ENCODE results near the gene SPINK14.

SPINK14 gene

DNA sequence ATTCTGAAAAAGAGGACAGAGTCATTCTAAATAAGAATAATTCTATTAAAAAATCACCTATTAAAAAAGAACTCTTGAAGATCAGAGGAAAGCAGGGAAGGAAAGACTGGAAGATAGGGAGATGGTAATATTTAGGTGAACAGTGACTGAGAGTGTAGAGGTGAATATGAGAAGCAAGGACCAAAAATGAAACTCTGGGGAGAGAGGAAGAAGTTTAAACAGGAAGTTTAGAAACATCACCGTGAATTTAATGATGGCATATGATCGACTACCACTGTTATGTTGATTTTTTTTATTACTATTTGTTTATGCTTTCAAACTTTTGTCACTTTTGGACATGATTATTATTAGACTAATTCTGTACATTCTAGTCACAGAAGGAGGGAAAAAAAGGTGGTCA is 32.8 kb downstream of the SPINK14 start:
- no peak overlapping the region for H3K27ac ChIP-seq
- H3K27me3 ChIP-seq (ENCODE audit: insufficient read depth, low read depth, severe bottlenecking): no peaks in the 10 kb centered on the region
- TF ChIP-seq, protein P1, sequence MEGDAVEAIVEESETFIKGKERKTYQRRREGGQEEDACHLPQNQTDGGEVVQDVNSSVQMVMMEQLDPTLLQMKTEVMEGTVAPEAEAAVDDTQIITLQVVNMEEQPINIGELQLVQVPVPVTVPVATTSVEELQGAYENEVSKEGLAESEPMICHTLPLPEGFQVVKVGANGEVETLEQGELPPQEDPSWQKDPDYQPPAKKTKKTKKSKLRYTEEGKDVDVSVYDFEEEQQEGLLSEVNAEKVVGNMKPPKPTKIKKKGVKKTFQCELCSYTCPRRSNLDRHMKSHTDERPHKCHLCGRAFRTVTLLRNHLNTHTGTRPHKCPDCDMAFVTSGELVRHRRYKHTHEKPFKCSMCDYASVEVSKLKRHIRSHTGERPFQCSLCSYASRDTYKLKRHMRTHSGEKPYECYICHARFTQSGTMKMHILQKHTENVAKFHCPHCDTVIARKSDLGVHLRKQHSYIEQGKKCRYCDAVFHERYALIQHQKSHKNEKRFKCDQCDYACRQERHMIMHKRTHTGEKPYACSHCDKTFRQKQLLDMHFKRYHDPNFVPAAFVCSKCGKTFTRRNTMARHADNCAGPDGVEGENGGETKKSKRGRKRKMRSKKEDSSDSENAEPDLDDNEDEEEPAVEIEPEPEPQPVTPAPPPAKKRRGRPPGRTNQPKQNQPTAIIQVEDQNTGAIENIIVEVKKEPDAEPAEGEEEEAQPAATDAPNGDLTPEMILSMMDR (IDR thresholded peaks at IDR 0.05; ENCODE audit: low read depth, low read length): no peak
- no peak overlapping the region for H3K4me3 ChIP-seq (ENCODE audit: low read depth, low read length)
- no peaks in the 10 kb centered on the region for H3K36me3 ChIP-seq
- no peak for DNase-seq
- no peaks in the 10 kb centered on the region for H3K9me3 ChIP-seq (ENCODE audit: severe bottlenecking)

DNA sequence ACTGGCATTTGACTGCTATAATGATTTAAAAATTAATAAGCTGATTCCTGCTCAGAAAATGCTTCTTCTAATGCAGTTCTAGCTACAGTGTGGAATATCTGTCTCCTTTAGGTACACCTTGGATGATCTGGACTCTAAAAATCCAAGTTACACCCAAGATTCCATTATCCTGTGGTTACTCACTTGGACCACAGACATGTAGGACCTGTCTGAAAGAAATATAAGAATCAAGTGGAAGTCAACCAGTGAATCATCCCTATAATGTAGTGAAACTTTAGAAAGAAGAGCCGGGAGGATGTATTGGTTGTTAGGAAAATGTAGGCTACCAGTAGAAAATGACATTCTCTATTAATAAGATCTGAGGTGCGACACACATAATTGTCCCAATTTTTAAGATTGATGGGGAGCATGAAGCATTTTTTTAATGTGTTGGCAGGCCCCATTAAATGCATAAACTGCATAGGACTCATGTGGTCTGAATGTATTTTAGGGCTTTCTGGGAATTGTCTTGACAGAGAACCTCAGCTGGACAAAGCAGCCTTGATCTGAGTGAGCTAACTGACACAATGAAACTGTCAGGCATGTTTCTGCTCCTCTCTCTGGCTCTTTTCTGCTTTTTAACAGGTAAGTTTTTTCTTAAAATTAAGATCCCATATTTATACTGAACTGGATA is 34.3 kb downstream of the SPINK14 start, which contains the start of gene SPINK6:
TSS of gene SPINK6 (plus strand) at position 512 of the 673 bp plus-strand sequence. CDS start at position 567, 55 bp downstream.
- Histone ChIP-seq H3K9me3 (ENCODE audit: severe bottlenecking) (no peaks in the 10 kb centered on the region), H3K4me3 (ENCODE audit: low read depth, low read length) (no peak within 1 kb of the TSS), H3K36me3 (no peaks in the 10 kb centered on the region), H3K27ac (no peak within 1 kb of the TSS), H3K27me3 (ENCODE audit: insufficient read depth, low read depth, severe bottlenecking) (no peaks in the 10 kb centered on the region)
- TF ChIP-seq, protein P1 (IDR thresholded peaks at IDR 0.05; ENCODE audit: low read depth, low read length): no peak
- no peak for DNase-seq

DNA sequence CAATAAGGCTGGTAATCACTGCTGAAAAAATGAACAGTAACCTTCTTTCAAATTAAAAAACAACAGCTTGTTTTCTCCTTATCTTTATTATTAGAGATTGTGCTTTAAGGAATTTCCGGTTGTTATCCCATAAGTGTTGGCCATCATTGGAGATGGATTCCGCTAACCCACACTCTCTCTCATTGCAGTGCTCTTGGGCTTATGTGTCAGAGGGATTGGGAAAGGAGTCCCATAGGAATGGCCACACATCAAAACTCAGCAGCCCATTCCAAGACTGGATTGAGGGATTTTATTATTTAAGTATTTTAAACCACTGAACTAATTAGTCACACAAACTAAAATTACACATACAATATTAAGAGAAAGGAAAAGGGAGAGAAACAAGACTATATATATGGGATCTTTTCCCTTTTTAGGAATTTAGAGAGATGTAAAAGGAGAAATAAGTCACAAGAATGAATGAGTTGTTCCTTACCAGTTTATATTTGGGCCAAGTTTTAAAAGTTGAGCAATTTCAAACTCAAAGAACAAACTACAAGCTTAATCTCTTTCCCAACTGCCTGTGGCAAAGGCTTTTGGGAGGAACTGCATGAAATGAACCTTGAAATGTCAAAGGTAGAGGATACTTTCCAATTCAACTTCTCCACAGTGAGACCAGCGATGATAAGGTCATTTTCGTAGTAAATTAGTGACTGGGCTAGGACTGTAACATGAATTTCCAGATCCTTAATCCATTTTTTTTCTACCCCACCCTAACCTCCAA is 36.9 kb downstream of the SPINK14 start:
- Histone ChIP-seq H3K9me3 (ENCODE audit: severe bottlenecking) (no peaks in the 10 kb centered on the region), H3K27ac (no peak overlapping the region), H3K27me3 (ENCODE audit: insufficient read depth, low read depth, severe bottlenecking) (no peaks in the 10 kb centered on the region), H3K4me3 (ENCODE audit: low read depth, low read length) (no peak overlapping the region), H3K36me3 (no peaks in the 10 kb centered on the region)
- no peak for DNase-seq
- TF ChIP-seq, protein P1 (IDR thresholded peaks at IDR 0.05; ENCODE audit: low read depth, low read length): no peak

DNA sequence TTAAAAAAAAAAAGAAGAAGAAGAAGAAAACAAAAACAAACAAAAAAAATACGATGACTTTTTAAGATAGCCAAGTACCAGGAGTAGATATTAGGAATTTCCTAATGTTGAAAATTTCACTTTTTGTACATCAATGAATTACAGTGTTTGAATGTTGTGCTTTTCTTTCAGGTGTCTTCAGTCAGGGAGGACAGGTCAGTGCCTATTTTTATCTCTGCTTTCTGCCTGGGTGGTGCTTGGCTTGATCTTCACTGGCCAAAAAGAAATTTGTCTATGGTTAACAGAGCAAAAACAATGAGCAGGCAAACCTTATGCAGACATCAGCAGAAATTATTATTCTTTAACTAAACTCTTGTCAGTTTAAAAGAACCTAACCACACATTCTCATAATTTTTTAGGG is 37.5 kb downstream of the SPINK14 start:
- Histone ChIP-seq H3K36me3 (no peaks in the 10 kb centered on the region), H3K27ac (no peak overlapping the region), H3K9me3 (ENCODE audit: severe bottlenecking) (no peaks in the 10 kb centered on the region), H3K27me3 (ENCODE audit: insufficient read depth, low read depth, severe bottlenecking) (no peaks in the 10 kb centered on the region), H3K4me3 (ENCODE audit: low read depth, low read length) (no peak overlapping the region)
- TF ChIP-seq, protein P1 (IDR thresholded peaks at IDR 0.05; ENCODE audit: low read depth, low read length): no peak
- DNase-seq: no peak

DNA sequence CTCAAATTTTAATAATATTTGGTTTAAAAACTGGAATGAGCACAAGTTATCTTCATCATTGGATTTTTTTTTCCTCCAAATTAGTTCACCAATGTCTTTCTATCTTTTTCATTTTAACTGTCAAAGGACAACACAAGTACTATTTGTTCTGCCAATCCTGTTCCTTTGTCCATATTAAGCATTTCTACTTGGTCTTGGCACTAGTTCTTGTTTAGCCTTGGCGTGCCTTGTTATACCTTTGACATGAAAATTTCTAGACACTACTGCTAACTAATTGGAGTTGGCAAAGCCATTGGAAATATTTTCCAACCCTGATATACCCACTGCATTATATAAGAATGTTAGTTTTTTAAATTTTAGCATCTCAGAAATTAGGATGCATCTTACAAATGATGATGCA is 38.3 kb downstream of the SPINK14 start:
- DNase-seq: no peak
- TF ChIP-seq, protein P1 (IDR thresholded peaks at IDR 0.05; ENCODE audit: low read depth, low read length): no peak
- H3K9me3 ChIP-seq (ENCODE audit: severe bottlenecking): no peaks in the 10 kb centered on the region
- no peaks in the 10 kb centered on the region for H3K27me3 ChIP-seq (ENCODE audit: insufficient read depth, low read depth, severe bottlenecking)
- H3K4me3 ChIP-seq (ENCODE audit: low read depth, low read length): no peak overlapping the region
- no peaks in the 10 kb centered on the region for H3K36me3 ChIP-seq
- H3K27ac ChIP-seq: no peak overlapping the region
